Neural cell (in vitro differentiated cells): ENCODE results near the gene ALDH3A2. TPM values are rescaled to one million over a fixed set of nuclear protein-coding genes. Genes with fewer than 3 reads are reported as not detected.

ENCODE experiments used
- H2AFZ ChIP-seq: fragments of 200-600, 300-800 bp; sonication (generic), shearing (Covaris generic); 2 replicates; pipeline ENCODE4 v1.6.0; 2014; ENCODE audit warnings: low read depth, mild to moderate bottlenecking, antibody characterized with exemption, low read length, moderate library complexity
- H3F3A ChIP-seq: fragments of 200-600 bp; shearing (Covaris generic); 2 replicates; pipeline ENCODE4 v1.6.1; 2016; ENCODE audit warnings: mild to moderate bottlenecking, moderate library complexity, mixed read lengths, antibody characterized with exemption, low read length; ENCODE audit not compliant: insufficient read depth, poor library complexity, severe bottlenecking
- H3K27ac ChIP-seq: fragments of 200-600, 300-800 bp; sonication (generic), shearing (Covaris generic); 2 replicates; pipeline ENCODE4 v1.5.1; 2014; ENCODE audit warnings: mild to moderate bottlenecking, low read length, moderate library complexity
- H3K27me3 ChIP-seq: fragments of 300-800, 200-600 bp; sonication (generic), shearing (Covaris generic); 2 replicates; pipeline ENCODE4 v1.6.0; 2014; ENCODE audit warnings: mild to moderate bottlenecking, low read depth, low read length, moderate library complexity; ENCODE audit not compliant: insufficient read depth
- H3K36me3 ChIP-seq: fragments of 300-800, 200-600 bp; sonication (generic), shearing (Covaris generic); 2 replicates; pipeline ENCODE4 v1.5.1; 2014; ENCODE audit warnings: mild to moderate bottlenecking, antibody characterized with exemption, low read length, moderate library complexity; ENCODE audit not compliant: insufficient read depth
- H3K4me2 ChIP-seq: fragments of 300-800, 200-600 bp; sonication (generic), shearing (Covaris generic); 2 replicates; pipeline ENCODE4 v1.6.0; 2014; ENCODE audit warnings: mild to moderate bottlenecking, low read length
- H3K4me3 ChIP-seq: fragments of 300-800, 200-600 bp; sonication (generic), shearing (Covaris generic); 2 replicates; pipeline ENCODE4 v1.5.1; 2014; ENCODE audit warnings: mild to moderate bottlenecking, low read length, moderate library complexity
- H3K79me2 ChIP-seq: fragments of 200-600 bp; shearing (Covaris generic); replicated peaks from 2 replicates; pipeline ENCODE4 v1.6.0; 2014; ENCODE audit warnings: mild to moderate bottlenecking, low read length, moderate library complexity; ENCODE audit not compliant: insufficient read depth
- H3K9ac ChIP-seq: fragments of 300-800, 200-600 bp; sonication (generic), shearing (Covaris generic); 2 replicates; pipeline ENCODE4 v1.6.1; 2016; ENCODE audit warnings: mild to moderate bottlenecking, low read length, mixed read lengths
- H3K9me2 ChIP-seq: fragments of 200-600 bp; shearing (Covaris generic); 2 replicates; pipeline ENCODE4 v1.6.1; 2016; ENCODE audit warnings: mild to moderate bottlenecking, low read length, mixed read lengths; ENCODE audit not compliant: insufficient read depth
- H3K9me3 ChIP-seq: fragments of 200-600, 300-800 bp; sonication (generic), shearing (Covaris generic); 2 replicates; pipeline ENCODE4 v1.6.1; 2016; ENCODE audit warnings: mild to moderate bottlenecking, mixed run types, low read length, moderate library complexity, mixed read lengths
- H4K20me1 ChIP-seq: fragments of 200-600 bp; shearing (Covaris generic); 2 replicates; pipeline ENCODE4 v1.6.1; 2016; ENCODE audit warnings: mild to moderate bottlenecking, mixed run types; ENCODE audit not compliant: insufficient read depth
- EP300 ChIP-seq: fragments of 450-650 bp; conservative IDR thresholded peaks from 2 replicates; pipeline ENCODE4 v1.6.1; 2014; ENCODE audit warnings: antibody characterized with exemption, mild to moderate bottlenecking, moderate library complexity; ENCODE audit not compliant: poor library complexity, severe bottlenecking
- EZH2 ChIP-seq: fragments of 200-600, 300-800 bp; shearing (Covaris generic), sonication (generic); IDR thresholded peaks from 2 replicates; pipeline ENCODE4 v1.6.1; 2014; ENCODE audit warnings: antibody characterized with exemption, low read length, borderline replicate concordance, mild to moderate bottlenecking; ENCODE audit not compliant: insufficient read depth, poor library complexity, severe bottlenecking
- MXI1 ChIP-seq: fragments of 450-650 bp; conservative IDR thresholded peaks from 2 replicates; pipeline ENCODE4 v1.6.1; 2014; ENCODE audit warnings: antibody characterized with exemption, mild to moderate bottlenecking; ENCODE audit not compliant: poor library complexity, severe bottlenecking
- POLR2AphosphoS5 ChIP-seq: IDR thresholded peaks from 2 replicates; pipeline ENCODE4 v1.6.1; 2012
- RAD21 ChIP-seq: fragments of 450-650 bp; conservative IDR thresholded peaks from 2 replicates; pipeline ENCODE4 v1.6.1; 2014; ENCODE audit warnings: antibody characterized with exemption, mild to moderate bottlenecking, moderate library complexity
- SMC3 ChIP-seq: fragments of 450-650 bp; conservative IDR thresholded peaks from 2 replicates; pipeline ENCODE4 v1.6.1; 2014; ENCODE audit warnings: antibody characterized with exemption, mild to moderate bottlenecking, moderate library complexity; ENCODE audit not compliant: poor library complexity
- TAF1 ChIP-seq: IDR thresholded peaks from 2 replicates; pipeline ENCODE4 v1.6.1; 2012; ENCODE audit warnings: low read depth
- polyA plus RNA-seq: library from polyadenylated mRNA; depleted of rRNA; stranded (reverse); fragments of >200 nt; gene quantifications from 2 replicates; pipeline ENCODE4 v1.2.3, GENCODE V29; 2014
- TF ChIP-seq, protein P1 (sequence below): IDR thresholded peaks from 2 replicates; pipeline ENCODE4 v1.6.1; 2012; ENCODE audit warnings: borderline replicate concordance
- TF ChIP-seq, protein P2 (sequence below): fragments of 450-650 bp; IDR thresholded peaks from 2 replicates; pipeline ENCODE4 v1.5.1; 2014; ENCODE audit warnings: antibody characterized with exemption, mild to moderate bottlenecking, moderate library complexity; ENCODE audit not compliant: poor library complexity, severe bottlenecking

Gene ALDH3A2
- polyA plus RNA-seq, 1 donor from 2014 or later, result 51.2 TPM

DNA sequence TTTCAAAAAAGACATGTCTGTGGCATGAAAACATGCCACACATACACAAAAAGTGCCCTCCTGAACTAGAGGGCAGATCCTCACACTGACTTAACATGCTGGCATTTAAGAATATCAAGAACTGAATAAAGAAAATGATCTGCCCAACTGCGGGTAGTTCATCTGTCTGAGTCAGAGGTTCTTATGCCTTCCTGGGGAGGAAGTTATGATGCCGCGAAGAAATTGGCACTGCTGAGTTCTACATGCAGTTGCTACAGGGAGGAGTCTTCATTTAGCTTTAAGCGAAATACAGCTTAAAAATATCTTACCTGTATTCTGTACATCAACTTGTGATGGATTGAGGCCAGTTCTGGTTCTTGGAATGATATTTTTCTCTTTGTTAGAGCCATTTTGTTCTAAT is 6.3 kb downstream of the ALDH3A2 start:
- no peak overlapping the region for H3K27ac ChIP-seq
- no peak overlapping the region for H3K4me2 ChIP-seq
- H4K20me1 ChIP-seq, result no peaks in the 10 kb centered on the region
- no peak overlapping the region for H3K9ac ChIP-seq
- no peaks in the 10 kb centered on the region for H3K9me2 ChIP-seq
- no peak overlapping the region for H2AFZ ChIP-seq
- no peaks in the 10 kb centered on the region for H3K9me3 ChIP-seq
- H3F3A ChIP-seq, result no peaks in the 10 kb centered on the region
- H3K4me3 ChIP-seq, result no peak overlapping the region
- H3K27me3 ChIP-seq, result no peaks in the 10 kb centered on the region
- no peaks in the 10 kb centered on the region for H3K36me3 ChIP-seq
- TF ChIP-seq EP300 (no peak), EZH2 (no peak), POLR2AphosphoS5 (no peak), SMC3 (no peak), RAD21 (no peak), TAF1 (no peak), MXI1 (no peak)
- TF ChIP-seq, protein P1, sequence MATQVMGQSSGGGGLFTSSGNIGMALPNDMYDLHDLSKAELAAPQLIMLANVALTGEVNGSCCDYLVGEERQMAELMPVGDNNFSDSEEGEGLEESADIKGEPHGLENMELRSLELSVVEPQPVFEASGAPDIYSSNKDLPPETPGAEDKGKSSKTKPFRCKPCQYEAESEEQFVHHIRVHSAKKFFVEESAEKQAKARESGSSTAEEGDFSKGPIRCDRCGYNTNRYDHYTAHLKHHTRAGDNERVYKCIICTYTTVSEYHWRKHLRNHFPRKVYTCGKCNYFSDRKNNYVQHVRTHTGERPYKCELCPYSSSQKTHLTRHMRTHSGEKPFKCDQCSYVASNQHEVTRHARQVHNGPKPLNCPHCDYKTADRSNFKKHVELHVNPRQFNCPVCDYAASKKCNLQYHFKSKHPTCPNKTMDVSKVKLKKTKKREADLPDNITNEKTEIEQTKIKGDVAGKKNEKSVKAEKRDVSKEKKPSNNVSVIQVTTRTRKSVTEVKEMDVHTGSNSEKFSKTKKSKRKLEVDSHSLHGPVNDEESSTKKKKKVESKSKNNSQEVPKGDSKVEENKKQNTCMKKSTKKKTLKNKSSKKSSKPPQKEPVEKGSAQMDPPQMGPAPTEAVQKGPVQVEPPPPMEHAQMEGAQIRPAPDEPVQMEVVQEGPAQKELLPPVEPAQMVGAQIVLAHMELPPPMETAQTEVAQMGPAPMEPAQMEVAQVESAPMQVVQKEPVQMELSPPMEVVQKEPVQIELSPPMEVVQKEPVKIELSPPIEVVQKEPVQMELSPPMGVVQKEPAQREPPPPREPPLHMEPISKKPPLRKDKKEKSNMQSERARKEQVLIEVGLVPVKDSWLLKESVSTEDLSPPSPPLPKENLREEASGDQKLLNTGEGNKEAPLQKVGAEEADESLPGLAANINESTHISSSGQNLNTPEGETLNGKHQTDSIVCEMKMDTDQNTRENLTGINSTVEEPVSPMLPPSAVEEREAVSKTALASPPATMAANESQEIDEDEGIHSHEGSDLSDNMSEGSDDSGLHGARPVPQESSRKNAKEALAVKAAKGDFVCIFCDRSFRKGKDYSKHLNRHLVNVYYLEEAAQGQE, result no peak
- TF ChIP-seq, protein P2, sequence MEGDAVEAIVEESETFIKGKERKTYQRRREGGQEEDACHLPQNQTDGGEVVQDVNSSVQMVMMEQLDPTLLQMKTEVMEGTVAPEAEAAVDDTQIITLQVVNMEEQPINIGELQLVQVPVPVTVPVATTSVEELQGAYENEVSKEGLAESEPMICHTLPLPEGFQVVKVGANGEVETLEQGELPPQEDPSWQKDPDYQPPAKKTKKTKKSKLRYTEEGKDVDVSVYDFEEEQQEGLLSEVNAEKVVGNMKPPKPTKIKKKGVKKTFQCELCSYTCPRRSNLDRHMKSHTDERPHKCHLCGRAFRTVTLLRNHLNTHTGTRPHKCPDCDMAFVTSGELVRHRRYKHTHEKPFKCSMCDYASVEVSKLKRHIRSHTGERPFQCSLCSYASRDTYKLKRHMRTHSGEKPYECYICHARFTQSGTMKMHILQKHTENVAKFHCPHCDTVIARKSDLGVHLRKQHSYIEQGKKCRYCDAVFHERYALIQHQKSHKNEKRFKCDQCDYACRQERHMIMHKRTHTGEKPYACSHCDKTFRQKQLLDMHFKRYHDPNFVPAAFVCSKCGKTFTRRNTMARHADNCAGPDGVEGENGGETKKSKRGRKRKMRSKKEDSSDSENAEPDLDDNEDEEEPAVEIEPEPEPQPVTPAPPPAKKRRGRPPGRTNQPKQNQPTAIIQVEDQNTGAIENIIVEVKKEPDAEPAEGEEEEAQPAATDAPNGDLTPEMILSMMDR, result no peak
- H3K79me2 ChIP-seq, result peaks cover 23% of the 10 kb centered on the region

DNA sequence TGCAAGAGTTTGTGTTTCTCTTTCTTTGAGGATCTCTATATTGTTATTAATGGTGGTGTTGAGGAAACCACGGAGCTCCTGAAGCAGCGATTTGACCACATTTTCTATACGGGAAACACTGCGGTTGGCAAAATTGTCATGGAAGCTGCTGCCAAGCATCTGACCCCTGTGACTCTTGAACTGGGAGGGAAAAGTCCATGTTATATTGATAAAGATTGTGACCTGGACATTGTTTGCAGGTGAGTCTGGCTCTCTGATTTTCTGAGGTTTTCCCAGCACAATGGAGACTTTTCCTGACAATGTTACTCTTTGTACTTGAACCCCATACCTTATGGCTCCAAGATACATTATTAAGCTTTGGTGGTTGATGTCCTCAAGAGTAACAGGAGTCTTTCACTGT is 7.8 kb downstream of the ALDH3A2 start:
- Histone ChIP-seq H3K4me3 (no peak overlapping the region), H3K4me2 (no peak overlapping the region), H3K36me3 (no peaks in the 10 kb centered on the region), H3K27ac (no peak overlapping the region), H3K79me2 (peaks cover 11% of the 10 kb centered on the region), H3K27me3 (no peaks in the 10 kb centered on the region), H2AFZ (no peak overlapping the region), H3K9me3 (no peaks in the 10 kb centered on the region), H3K9me2 (no peaks in the 10 kb centered on the region), H4K20me1 (no peaks in the 10 kb centered on the region), H3K9ac (no peak overlapping the region), H3F3A (no peaks in the 10 kb centered on the region)
- TF ChIP-seq EP300, result no peak
- TF ChIP-seq SMC3, result no peak
- no peak for TF ChIP-seq EZH2
- no peak for TF ChIP-seq MXI1
- TF ChIP-seq, protein P2, result no peak
- TF ChIP-seq, protein P1, result no peak
- no peak for TF ChIP-seq RAD21
- no peak for TF ChIP-seq TAF1
- no peak for TF ChIP-seq POLR2AphosphoS5
